ENCODE data around the gene ASPSCR1.
"Not testable (repeated sequence)": the region's sequence is repeated elsewhere in the genome, so short reads cannot be mapped to it uniquely, and the experiment has no call there.

Gene ASPSCR1

DNA sequence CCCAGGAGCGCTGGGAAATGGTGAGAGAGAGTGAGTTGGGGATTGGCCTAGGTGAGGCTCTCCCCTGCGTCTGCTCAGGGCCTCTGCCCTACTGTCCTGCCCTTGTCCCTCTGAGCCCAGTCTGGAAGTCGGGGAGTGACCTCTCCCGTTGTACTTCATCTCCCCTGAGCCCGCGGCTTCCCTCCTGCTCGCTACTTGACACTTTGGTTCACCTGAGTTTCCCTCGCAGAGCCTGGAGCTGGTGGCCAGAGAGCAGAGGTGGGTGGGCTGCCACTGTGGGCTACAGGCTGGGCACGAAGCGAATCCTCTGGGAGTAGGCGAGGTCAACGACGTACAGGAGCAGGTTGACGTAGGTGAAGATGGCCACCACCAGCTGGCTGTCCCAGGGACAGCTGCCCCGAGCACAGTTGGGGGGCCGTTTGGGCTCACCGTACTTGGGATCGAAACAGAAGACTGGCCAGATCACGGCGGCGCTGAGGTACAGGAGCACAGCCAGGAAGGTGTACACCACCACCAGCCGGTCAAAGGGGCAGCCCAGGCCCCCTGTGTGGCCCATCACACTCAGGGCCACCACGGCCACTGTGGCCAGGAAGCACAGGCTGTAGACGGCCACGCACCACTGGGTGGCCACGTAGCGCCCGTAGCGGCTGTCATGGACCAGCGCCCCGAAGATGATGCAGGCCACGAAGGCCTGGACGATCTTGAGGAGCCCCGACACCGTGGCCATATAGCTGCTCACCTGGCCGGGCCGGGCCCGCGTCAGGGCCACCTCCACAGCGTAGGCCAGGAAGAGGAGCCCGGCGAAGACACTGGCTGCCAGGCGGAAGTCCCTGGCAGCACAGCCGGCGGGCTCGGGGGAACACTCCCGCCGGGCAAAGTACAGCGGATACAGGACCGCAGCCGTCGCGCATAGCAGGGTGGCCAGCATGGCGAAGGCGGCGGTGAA lies 36.6 kb upstream of the ASPSCR1 start:
- no peak for DNase-seq

DNA sequence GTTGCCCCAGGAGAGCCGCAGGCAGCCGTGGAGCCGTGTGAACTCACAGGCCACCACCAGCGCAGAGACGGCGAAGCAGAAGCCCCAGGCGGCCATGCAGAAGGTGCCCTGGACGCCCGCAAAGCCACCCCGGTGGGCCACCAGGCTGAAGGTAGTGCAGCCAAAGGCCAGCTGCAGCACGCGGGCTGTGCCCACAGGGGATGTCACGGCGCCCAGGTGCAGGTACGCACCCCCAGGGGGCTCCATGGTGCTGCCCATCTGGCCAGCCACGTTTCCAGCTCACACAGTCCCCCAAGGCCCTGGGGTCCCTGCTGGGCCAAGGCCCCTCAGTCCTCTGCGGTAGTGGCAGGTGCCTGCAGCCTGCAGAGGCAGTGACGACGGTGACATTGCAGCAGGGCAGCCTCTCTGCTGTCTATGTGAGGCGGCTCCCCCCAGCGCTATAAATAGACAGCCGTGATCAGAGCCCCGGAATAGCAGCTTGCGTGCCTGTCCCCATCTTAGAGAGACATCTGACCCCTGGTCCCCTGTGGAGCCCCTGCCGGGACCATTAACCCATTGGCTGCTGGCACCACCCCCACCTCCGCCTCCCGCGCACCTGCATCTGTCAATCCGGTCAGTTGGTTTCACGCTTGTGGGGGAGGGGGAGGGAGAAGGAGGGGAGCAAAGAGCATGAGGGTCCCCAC lies 35.8 kb upstream of the ASPSCR1 start:
- no peak for DNase-seq

DNA sequence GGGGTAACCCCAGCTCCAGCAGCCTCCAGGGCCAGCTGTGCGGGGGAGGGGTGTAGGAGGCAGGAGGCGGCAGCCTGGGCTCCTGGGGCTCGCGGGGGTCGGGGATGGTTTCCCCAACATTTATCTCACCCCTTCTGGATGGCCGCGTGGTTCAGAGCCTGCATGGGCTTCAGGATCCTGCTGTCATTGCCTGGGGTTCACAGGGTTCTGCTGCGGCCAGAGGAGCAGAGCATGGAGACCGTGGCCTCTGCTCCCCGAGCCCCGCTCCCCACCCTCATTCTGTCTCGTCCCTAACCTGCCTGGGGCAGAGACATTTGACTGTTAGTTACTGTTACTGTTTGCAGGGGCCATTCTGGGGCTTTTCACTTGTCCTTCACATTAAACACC lies 35.3 kb upstream of the ASPSCR1 start:
- DNase-seq = no peak

DNA sequence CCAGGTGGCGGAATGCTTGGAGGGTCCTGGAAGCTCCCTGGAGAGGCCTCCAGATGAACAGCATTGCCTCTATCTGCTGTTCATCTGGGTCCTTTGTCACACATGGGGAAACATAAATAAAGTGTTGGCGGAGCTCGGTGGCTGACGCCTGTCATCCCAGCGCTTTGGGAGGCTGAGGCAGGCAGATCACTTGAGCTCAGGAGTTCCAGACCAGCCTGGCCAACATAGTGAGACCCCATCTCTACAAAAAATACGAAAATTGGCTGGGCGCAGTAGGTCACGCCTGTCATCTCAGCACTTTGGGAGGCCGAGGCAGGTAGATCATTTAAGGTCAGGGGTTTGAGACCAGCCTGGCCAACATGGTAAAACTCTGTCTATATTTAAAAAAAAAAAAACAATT lies 32.6 kb upstream of the ASPSCR1 start:
- DNase-seq = no peak

DNA sequence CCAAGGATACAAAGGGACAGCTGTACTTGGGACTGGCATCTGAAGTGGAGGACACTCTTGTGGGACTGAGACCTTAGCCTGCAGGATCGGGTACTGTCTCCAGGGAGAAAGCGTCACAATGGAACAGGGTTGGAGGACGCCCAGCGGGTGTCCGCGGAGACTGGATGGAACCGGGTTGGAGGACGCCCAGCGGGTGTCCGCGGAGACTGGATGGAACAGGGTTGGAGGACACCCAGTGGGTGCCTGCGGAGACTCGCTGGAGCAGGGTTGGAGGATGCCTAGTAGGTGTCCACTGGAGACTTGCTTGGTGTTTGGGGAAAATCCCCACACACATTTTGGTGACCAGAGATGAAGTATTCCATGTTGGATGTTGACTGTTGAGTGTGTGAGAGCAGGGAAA lies 30.2 kb upstream of the ASPSCR1 start, which contains the start of gene MYADML2:
TSS of gene MYADML2 (minus strand) at position 45 of the 400 bp plus-strand sequence. CDS start 5,492 bp downstream, outside the sequence.
- no peak for DNase-seq

DNA sequence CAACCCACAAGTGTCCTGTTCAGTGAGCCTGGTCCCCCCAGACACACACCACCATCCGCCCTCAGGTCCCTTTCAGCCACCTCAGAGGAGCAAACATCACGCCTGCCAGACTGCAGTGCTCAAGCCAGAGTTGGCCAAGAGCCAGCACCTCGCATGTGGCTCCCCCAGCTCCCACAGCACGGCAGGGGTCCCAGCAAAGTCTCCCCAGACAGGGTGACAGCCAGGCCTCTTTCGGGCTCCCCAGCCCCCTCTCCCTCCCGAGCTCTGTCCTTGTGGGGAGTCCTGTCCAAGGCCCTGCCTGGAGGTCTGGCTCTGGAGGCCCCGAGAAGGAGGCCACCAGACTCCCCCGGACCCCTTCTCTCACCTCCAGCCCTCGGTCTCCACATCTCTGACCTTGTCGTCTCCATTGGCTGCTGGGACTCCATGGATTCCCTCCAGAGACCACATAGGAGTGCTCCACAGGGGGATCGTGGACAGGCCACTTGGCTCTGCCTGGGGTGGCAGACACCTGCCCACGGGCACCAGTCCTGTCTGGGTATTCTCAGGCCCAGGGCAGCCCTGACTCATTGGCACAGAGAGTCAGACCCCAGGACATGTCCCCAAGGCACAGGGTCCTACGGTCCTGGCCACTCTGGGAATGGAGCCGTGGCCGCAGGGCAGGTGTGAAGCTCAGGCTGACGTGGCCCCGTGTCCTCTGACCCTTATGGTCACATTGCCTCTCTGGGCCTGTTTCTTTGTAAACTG lies 28.6 kb upstream of the ASPSCR1 start:
- no peak for DNase-seq

DNA sequence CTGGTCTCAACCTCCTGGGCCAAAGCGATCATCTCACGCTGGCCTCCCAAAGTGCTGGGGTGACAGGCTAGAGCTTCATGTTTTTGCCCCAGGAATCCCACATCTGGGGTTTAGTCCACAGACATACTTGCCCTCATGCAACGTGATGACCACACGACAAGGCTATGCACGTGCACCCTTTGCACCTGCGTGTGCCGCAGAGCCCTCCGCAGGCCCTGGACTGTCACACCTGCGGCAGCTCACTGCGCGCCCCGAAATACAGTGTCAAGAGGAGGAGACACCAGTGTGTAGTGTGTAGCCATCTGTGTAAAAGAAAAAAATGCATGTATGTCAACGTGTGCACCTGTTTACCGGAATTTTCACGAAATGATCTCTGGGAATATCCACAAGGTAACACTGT lies 26.9 kb upstream of the ASPSCR1 start:
- DNase-seq = no peak

DNA sequence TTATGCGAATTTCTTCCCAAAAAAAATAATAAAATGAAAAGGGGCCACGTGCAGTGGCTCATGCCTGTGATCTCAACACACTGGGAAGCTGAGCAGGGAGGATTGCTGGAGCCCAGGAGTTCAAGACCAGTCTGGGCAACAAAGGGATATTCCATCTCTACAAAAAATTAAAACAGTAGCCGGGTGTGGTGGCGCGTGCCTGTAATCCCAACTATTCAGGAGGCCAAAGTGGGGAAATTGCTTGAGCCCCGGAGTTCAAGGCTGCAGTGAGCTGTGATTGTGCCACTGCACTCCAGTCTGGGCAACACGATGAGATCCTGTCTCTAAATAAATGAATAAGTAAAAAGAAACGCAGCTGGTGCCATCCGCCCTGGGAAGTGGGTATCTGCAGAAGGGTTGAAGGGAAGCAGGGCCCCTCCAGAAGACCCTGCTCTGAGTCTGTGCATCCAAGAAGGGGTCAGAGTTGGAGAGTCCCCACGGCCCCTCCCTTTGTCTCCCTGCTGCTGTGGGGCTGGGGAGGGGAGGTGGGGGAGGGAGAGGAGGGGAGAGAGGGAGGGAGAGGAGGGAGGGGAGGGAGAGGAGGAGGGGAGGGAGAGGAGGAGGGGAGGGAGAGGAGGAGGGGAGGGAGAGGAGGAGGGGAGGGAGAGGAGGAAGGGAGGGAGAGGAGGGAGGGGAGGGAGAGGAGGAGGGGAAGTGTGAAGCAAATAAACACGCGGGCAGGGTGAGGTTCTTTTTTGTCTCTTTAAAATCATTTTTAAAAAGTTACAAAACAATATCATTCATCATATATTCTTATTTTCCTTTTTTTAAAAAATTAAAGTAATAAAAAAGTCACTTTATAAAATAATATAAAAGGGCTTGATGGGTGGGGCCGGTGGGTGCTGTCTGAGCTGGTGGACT lies 25.4 kb upstream of the ASPSCR1 start:
- DNase-seq = no peak

DNA sequence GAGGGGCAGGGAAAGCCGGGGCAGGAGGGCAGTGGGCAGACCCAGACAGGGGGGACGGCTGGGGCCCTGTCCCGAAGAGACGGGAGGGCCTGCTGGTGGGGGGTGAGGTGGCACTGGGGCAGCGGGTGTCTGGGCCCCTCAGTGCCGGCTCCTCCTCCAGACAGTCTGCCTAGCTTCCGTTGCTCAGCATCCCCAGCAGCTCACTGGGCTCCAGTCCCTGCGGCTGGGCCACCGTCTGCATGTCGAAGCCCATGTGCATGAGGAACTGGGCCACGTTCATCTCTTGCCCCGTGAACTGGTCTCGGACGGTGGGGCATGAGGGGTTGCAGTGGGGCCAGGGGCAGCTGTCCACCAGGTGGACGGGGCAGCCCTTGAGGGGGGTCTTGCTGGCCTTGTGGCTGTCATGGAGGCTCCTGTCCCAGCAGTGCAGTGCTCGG lies 24.6 kb upstream of the ASPSCR1 start:
- DNase-seq = no peak

DNA sequence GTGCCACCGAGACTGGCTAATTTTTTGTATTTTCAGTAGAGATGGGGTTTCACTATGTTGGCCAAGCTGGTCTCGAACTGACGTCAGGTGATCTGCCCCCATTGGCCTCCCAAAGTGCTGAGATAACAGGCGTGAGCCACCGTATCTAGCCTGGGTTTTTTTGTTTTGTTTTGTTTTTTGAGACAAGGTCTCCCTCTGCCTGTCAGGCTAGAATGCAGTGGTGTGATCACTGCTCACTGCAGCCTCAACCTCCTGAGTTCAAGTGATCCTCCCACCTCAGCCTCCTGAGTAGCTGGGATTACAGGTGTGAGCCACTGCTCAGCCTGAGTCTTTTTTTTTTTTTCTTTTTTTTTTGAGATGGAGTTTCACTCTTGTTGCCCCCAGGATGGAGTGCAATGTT lies 24.0 kb upstream of the ASPSCR1 start:
- not testable (repeated sequence) for DNase-seq

DNA sequence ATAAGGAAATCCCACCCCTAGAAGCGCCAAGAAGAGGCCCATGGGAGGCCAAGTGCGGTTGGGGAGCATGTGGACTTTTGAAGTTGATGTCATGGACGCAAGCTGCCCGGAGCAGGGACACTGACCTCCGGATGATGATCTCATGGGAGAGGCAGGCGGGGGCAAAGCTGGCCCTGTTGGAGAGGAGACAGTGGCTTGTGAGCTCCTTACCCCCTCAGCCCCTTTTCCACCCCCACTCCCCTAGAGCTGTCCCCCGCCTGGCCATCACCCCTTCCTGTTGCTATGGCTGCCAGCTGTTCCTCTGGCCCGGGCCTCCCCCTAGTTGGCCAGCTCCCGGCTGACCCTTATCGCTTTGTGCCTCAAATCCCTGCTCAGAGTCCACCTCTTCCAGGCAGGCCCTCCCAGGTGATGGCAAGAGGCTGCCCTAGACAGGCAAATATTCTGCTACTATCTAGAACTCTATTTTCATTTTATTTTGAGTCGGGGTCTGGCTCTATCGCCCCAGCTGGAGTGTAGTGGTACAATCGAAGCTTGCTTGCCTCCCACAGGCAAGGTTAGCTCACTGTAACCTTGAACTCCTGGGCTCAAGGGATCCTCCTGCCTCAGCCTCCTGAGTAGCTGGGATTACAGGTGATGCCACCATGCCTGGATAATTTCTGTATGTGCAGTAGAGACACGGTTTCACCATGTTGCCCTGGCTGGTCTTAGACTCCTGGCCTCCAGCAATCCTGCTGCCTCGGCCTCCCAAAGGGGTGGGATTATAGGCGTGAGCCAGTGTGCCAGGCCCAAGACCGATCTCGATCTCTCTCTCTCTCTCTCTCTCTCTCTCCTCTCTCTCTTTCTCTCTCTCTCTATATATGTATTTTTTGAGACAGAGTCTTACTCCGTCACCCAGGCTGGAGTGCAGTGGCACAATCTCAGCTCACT lies 23.0 kb upstream of the ASPSCR1 start:
- DNase-seq = no peak

DNA sequence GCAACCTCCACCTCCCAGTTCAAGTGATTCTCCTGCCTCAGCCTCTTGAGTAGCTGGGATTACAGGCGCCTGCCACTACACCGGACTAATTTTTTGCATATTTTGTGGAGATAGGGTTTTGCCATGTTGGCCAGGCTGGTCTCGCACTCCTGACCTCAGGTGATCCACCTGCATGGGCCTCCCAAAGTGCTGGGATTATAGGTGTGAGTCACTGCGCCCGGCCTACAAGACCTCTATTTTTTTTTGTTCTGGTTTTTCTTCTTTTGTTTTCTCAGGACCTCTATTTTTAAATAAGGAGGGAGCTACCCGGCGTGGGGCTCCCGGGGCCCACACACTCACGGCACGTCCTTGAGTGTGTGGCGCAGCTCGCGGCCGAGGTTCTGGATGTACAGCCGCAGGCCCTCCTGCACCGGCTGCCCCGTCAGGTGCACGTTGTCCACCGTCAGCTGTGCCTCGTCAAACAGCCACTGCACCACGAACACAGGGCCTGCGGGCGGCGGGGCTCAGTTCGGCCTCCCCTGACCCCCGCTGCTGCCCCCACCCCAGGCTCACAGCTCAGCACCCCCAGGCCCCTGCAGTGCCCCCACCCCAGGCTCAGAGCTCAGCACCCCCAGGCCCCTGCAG lies 22.3 kb upstream of the ASPSCR1 start:
- no peak for DNase-seq

DNA sequence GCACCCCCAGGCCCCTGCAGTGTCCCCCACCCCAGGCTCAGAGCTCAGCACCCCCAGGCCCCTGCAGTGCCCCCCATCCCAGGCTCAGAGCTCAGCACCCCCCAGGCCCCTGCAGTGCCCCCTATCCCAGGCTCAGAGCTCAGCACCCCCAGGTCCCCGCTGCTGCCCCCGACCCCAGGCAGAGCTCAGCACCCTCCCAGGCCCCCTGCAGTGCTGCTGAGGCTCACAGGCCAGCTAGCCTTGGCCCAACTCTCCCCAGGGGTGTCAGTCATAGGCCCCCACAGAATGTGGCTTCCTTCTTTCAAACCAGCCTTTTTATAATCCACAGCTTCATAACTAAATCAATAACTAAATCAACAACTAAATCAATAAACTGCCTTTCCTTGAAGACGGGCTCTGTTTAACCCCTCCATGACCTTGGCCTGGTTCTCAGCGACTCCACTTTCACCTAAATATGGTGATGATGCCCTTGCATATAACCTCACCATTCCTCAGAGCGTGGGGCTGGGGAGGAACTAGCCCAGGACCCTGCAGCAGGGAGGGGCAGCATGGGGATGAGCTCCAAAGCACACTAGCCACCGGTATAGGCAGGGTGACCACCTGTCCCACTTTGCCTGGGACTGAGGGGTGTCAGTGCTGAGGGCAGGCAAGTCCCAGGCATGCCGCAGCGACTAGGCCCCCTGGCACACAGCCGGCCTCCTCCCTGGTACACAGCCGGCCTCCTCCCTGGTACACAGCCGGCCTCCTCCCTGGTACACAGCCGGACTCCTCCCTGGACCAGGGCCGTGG lies 21.5 kb upstream of the ASPSCR1 start:
- no peak for DNase-seq

DNA sequence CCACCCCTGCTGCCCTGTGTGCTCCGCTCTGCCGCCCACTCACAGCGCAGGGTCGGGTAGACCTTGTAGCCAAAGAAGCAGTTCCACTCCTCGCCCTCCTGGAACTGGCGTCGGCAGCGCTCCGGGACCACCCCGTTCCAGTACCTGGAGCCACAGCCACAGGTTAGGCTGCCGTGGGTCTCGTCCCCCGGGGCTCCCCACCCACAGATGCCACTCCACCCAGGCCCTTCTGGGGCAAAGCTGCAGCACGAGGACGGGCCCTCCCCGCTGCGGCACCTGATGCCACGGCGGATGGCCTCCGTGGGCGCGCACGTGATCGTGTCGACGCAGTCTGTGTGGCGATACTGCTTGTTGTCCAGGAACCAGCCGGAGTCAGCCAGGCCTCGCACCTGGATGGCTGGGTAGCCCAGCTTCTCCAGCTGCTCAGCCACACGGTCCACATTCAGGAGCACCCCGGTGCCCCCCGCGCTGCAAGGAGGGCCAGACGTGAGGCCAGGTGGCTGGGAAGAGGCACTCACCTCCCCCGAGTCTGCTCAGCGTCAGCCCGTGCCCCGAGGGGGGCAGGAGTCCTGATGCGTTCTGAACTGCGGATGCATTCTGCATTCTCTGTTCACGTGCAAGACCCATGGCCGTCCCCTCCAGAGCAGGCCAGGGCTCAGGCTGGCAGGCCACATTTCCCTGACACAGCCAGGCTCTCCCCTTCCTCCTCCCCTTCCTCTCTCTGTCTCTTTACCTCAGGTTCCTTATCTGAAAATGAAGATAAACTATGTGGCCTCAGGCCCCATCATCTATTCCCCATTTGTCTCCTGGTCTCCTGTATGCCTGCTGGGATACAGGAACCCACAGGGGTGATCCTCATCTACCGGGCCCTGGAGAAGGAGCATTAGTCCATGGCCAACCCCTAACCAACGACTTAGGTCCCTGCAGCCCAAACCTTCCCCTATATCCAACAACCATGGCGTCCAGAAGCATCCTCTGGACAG lies 20.5 kb upstream of the ASPSCR1 start:
- DNase-seq = no peak

DNA sequence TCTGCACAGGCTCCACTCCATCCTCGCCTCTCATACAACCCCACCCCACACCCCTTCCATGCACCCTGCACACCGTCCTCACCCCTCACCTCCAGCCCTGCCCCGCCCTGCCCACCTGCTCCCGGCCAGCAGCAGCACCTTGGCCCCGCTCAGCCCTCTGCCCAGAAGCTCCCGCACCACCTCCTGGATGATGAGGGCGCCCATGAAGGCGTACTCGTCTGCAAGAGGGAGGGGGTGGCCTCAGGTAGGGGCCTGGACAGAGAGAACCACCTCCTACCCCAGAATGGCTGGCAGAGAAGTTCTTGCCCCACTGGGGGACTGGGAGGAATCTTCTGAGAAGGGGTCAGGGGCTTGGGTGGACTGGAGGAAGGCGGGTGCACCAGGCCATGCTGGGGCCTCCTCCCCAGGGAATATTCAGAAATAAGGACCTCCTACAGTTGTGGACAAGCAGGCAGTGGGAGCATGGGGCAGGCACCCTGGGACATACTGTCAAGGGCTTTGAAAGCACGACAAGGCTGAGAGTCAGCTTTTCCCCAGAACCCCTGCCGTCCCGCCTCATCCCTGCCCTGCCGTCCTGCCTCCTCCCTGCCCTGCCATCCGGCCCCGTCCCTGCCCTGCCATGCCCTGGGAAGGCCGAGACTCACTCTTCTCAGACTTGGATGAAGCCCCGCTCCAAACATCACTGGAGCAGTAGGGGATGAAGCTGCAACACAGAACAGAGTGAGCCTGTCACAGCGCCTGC lies 19.6 kb upstream of the ASPSCR1 start:
- no peak for DNase-seq

DNA sequence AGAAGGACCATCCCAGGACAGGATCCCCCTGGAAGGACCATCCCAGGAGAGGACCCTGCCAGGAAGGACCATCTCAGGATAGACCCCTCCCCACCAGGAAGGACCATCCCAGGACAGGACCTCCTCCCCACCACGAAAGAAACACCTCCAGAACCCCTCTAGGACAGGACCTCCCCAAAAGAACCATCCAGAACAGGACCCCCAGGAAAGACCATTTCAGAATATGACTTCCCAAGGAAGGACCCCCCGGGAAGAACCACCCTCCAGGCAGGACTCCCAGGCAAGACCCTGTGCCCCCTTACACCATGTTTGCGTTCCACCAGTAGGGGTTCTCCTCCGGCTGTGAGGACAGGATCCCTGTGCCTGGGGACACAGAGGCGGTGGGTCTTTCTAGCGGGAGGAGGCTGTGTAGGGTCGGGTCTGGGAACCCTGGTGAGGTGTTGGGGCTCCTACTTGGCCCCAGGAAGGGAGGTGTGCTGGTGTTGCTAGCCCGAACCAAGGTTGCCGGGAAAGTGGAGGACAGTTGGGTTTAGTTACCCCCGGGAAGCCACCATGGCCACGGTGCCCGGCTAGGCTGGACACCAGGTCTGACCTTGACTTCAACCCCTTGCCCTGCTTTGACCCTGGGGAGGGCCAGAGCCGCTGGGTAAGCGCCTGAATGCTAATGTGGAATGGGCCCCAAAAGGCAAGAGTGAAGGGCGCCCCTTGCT lies 18.6 kb upstream of the ASPSCR1 start:
- no peak for DNase-seq
